B cell (primary cell): ENCODE results near the gene LIPC.

Experiments
- CTCF ChIP-seq: fragments of 200-600 bp; IDR thresholded peaks from one replicate; pipeline ENCODE4 v1.8.0; 2022; ENCODE audit warnings: antibody characterized with exemption, mild to moderate bottlenecking
- EZH2 ChIP-seq: IDR thresholded peaks from 2 replicates; pipeline ENCODE4 v1.6.1; 2012; ENCODE audit warnings: borderline replicate concordance, low read depth, mild to moderate bottlenecking, moderate library complexity, low read length; ENCODE audit not compliant: insufficient read depth, poor library complexity, severe bottlenecking

GRCh38 chr15:58416963-58417362, 14.8 kb upstream of the LIPC start:
- TF ChIP-seq CTCF: no peak
- TF ChIP-seq EZH2: no peak
